AG04449 (cell line): Measurements from ENCODE around the gene PCBP3.

Experiments
- CTCF ChIA-PET: fragments of 350-600 bp; formaldehyde crosslinking; extraction: SDS; loops from one replicate; lab custom pipeline; 2021; ENCODE audit warnings: antibody characterized with exemption; lab: Yijun Ruan, JAX
- POLR2A ChIA-PET: fragments of 400-600, 350-600 bp; formaldehyde crosslinking; extraction: SDS; loops from one replicate; lab custom pipeline; 2020; ENCODE audit warnings: antibody characterized with exemption, inconsistent platforms; lab: Yijun Ruan, JAX
- DNase-seq: peaks from one replicate; pipeline ENCODE4 v3.0.0-alpha.2; 2010; ENCODE audit warnings: low read depth, low spot score
- H3K4me3 ChIP-seq: 2 replicates; pipeline ENCODE4 v1.5.1; 2011; ENCODE audit warnings: low read depth, mild to moderate bottlenecking, control low read depth, low read length
- CTCF ChIP-seq: IDR thresholded peaks from one replicate; pipeline ENCODE4 v1.5.1; 2011; ENCODE audit warnings: mild to moderate bottlenecking, moderate library complexity, low read length, control low read depth, inconsistent platforms; ENCODE audit not compliant: insufficient read depth; ENCODE audit errors: missing control alignments

Gene PCBP3

GRCh38 chr21:45927851-45928850, 284.6 kb downstream of the PCBP3 start:
- ChIA-PET CTCF (interaction anchor here (1.1 kb wide), 1 partner anchor 48 kb away, joined by 4 read pairs; no protein-coding TSS in a partner anchor), POLR2A (no interaction called here)
- no peak for TF ChIP-seq CTCF
- DNase-seq = no peak
- H3K4me3 ChIP-seq = no peak overlapping the region

GRCh38 chr21:45929449-45929848, 285.9 kb downstream of the PCBP3 start:
- no peak overlapping the region for H3K4me3 ChIP-seq
- no peak for DNase-seq
- TF ChIP-seq CTCF = no peak
- ChIA-PET POLR2A (no interaction called here), CTCF (no interaction called here)

GRCh38 chr21:45930231-45930760, 286.8 kb downstream of the PCBP3 start:
- no peak overlapping the region for H3K4me3 ChIP-seq
- TF ChIP-seq CTCF = no peak
- CTCF ChIA-PET = interaction anchor here (0.8 kb wide), 1 partner anchor 9 kb away, joined by 3 read pairs; no protein-coding TSS in a partner anchor
- POLR2A ChIA-PET = no interaction called here
- no peak for DNase-seq

GRCh38 chr21:45930792-45931191, 287.3 kb downstream of the PCBP3 start:
- no peak overlapping the region for H3K4me3 ChIP-seq
- POLR2A ChIA-PET = no interaction called here

GRCh38 chr21:45931397-45931969, 288.0 kb downstream of the PCBP3 start:
- POLR2A ChIA-PET = no interaction called here
- CTCF ChIA-PET = no interaction called here
- no peak for DNase-seq
- TF ChIP-seq CTCF = no peak
- no peak overlapping the region for H3K4me3 ChIP-seq

More at GRCh38 chr21:45930792-45931191, 287.3 kb downstream of the PCBP3 start:
- CTCF ChIA-PET = interaction anchor here (0.8 kb wide), 1 partner anchor 9 kb away, joined by 3 read pairs; no protein-coding TSS in a partner anchor
- DNase-seq = no peak
- no peak for TF ChIP-seq CTCF

GRCh38 chr21:45932922-45933502, 289.5 kb downstream of the PCBP3 start:
- TF ChIP-seq CTCF = no peak
- ChIA-PET POLR2A (no interaction called here), CTCF (interaction anchor here (1.8 kb wide), 1 partner anchor 8 kb away, joined by 7 read pairs; no protein-coding TSS in a partner anchor)
- H3K4me3 ChIP-seq = no peak overlapping the region
- no peak for DNase-seq
